ES-I3 (cell line): ENCODE results near the gene MINK1.

Experiments
- H3K36me3 ChIP-seq: 2 replicates; pipeline ENCODE4 v1.6.1; 2013; ENCODE audit warnings: mild to moderate bottlenecking, low read length, control low read depth, moderate library complexity; ENCODE audit not compliant: insufficient read depth
- H3K4me1 ChIP-seq: 2 replicates; pipeline ENCODE4 v1.6.1; 2013; ENCODE audit warnings: mild to moderate bottlenecking, control low read depth, low read length; ENCODE audit not compliant: insufficient read depth
- H3K9ac ChIP-seq: 2 replicates; pipeline ENCODE4 v1.6.1; 2013; ENCODE audit warnings: low read depth, mild to moderate bottlenecking, low read length, moderate library complexity
- H3K9me3 ChIP-seq: 2 replicates; pipeline ENCODE4 v1.6.1; 2013; ENCODE audit warnings: mild to moderate bottlenecking, low read length, moderate library complexity; ENCODE audit not compliant: control insufficient read depth, insufficient read depth

MINK1 gene

GRCh38 chr17:4939546-4939795 is 106.3 kb downstream of the MINK1 start:
- Histone ChIP-seq H3K9me3 (no peaks in the 10 kb centered on the region), H3K36me3 (peaks cover 4% of the 10 kb centered on the region; the same call in 1 of the 2 replicates), H3K4me1 (peaks cover 9% of the 10 kb centered on the region; the same call in 1 of the 2 replicates), H3K9ac (peak overlapping the region; percentile 98)

- Histone ChIP-seq H3K4me1 (peaks cover 12% of the 10 kb centered on the region; the same call in 1 of the 2 replicates), H3K36me3 (peaks cover 4% of the 10 kb centered on the region; the same call in 1 of the 2 replicates), H3K9ac (peak within 1 kb of the TSS; percentile 98), H3K9me3 (no peaks in the 10 kb centered on the region)
These were observed 106.8 kb downstream of the MINK1 start, which contains the start of the genes RNF167 and SLC25A11 for GRCh38 chr17:4939796-4940554. Gene RNF167, plus strand, starts transcription at chr17:4940268. Its CDS starts 642 bp downstream, at chr17:4940910. Gene SLC25A11, minus strand, starts transcription at chr17:4940046. Its CDS starts 136 bp downstream, at chr17:4939910.

GRCh38 chr17:4940555-4941318 is 107.6 kb downstream of the MINK1 start:
- Histone ChIP-seq H3K4me1 (peaks cover 17% of the 10 kb centered on the region), H3K9me3 (no peaks in the 10 kb centered on the region), H3K9ac (peak overlapping the region; percentile 98), H3K36me3 (peaks cover 4% of the 10 kb centered on the region)

GRCh38 chr17:4941319-4941610 is 108.1 kb downstream of the MINK1 start:
- Histone ChIP-seq H3K9ac (peak overlapping the region; percentile 98), H3K4me1 (peaks cover 22% of the 10 kb centered on the region), H3K9me3 (no peaks in the 10 kb centered on the region), H3K36me3 (peaks cover 8% of the 10 kb centered on the region)

GRCh38 chr17:4942760-4943508 is 109.8 kb downstream of the MINK1 start:
- H3K9me3 ChIP-seq: no peaks in the 10 kb centered on the region
- H3K9ac ChIP-seq: no peak overlapping the region
- H3K4me1 ChIP-seq: peaks cover 23% of the 10 kb centered on the region
- H3K36me3 ChIP-seq: peaks cover 13% of the 10 kb centered on the region

GRCh38 chr17:4944163-4944553 is 111.0 kb downstream of the MINK1 start:
- peaks cover 20% of the 10 kb centered on the region for H3K4me1 ChIP-seq

GRCh38 chr17:4944554-4945175 is 111.5 kb downstream of the MINK1 start:
- peaks cover 9% of the 10 kb centered on the region for H3K36me3 ChIP-seq
- no peak overlapping the region; the same call in 1 of the 2 replicates for H3K9ac ChIP-seq
- peaks cover 20% of the 10 kb centered on the region for H3K4me1 ChIP-seq

More at GRCh38 chr17:4944163-4944553, 111.0 kb downstream of the MINK1 start:
- no peaks in the 10 kb centered on the region for H3K9me3 ChIP-seq
- no peak overlapping the region; the same call in 1 of the 2 replicates for H3K9ac ChIP-seq
- H3K36me3 ChIP-seq: peaks cover 9% of the 10 kb centered on the region

GRCh38 chr17:4945176-4945943 is 112.2 kb downstream of the MINK1 start:
- Histone ChIP-seq H3K36me3 (peaks cover 9% of the 10 kb centered on the region), H3K4me1 (peaks cover 20% of the 10 kb centered on the region), H3K9ac (no peak overlapping the region), H3K9me3 (no peaks in the 10 kb centered on the region)

More at GRCh38 chr17:4944554-4945175, 111.5 kb downstream of the MINK1 start:
- H3K9me3 ChIP-seq: no peaks in the 10 kb centered on the region

GRCh38 chr17:4945944-4946280 is 112.8 kb downstream of the MINK1 start:
- Histone ChIP-seq H3K36me3 (peaks cover 9% of the 10 kb centered on the region), H3K9me3 (no peaks in the 10 kb centered on the region), H3K9ac (0 out of 2 replicates have a peak overlapping the region, but pooled peaks have one; percentile 76), H3K4me1 (peaks cover 20% of the 10 kb centered on the region)

- peaks cover 20% of the 10 kb centered on the region for H3K4me1 ChIP-seq
- peak overlapping the region; percentile 76 for H3K9ac ChIP-seq
- H3K36me3 ChIP-seq: peaks cover 9% of the 10 kb centered on the region
- no peaks in the 10 kb centered on the region for H3K9me3 ChIP-seq
These were observed 113.3 kb downstream of the MINK1 start for GRCh38 chr17:4946312-4946976.

- H3K4me1 ChIP-seq: peaks cover 25% of the 10 kb centered on the region
- peak overlapping the region; percentile 76 for H3K9ac ChIP-seq
- peaks cover 9% of the 10 kb centered on the region for H3K36me3 ChIP-seq
These were observed 113.9 kb downstream of the MINK1 start for GRCh38 chr17:4947010-4947410.

More at GRCh38 chr17:4947010-4947410, 113.9 kb downstream of the MINK1 start:
- no peaks in the 10 kb centered on the region for H3K9me3 ChIP-seq
